ENCODE data around the gene ABLIM2. TPM values are rescaled to one million over a fixed set of nuclear protein-coding genes. Genes with fewer than 3 reads are reported as not detected.
A peak's percentile ranks its signal among the peaks of the same experiment; 100 is the strongest.

Gene ABLIM2
- total RNA-seq, 1 donor from 2014 or later: 5.2 TPM

GRCh38 chr4:8189551-8190466, 31.2 kb upstream of the ABLIM2 start:
- TF ChIP-seq CTCF (IDR thresholded peaks at IDR 0.05): no peak
- no peak overlapping the region for H3K4me3 ChIP-seq
- ATAC-seq: no peak
- H3K4me1 ChIP-seq: peaks cover 48% of the 10 kb centered on the region
- DNase-seq: peak; percentile 53
- H3K9me3 ChIP-seq: no peaks in the 10 kb centered on the region
- intact Hi-C loops (cut with DNase I): no loop called here
- H3K27me3 ChIP-seq (ENCODE audit: low read depth): no peaks in the 10 kb centered on the region
- peak overlapping the region; percentile 89 for H3K27ac ChIP-seq
- H3K36me3 ChIP-seq: no peaks in the 10 kb centered on the region

- DNase-seq: peak; percentile 82
- no peaks in the 10 kb centered on the region for H3K9me3 ChIP-seq
- intact Hi-C loops (cut with DNase I): no loop called here
- ATAC-seq: peak; percentile 82
- H3K27ac ChIP-seq: peak overlapping the region; percentile 56
- H3K27me3 ChIP-seq (ENCODE audit: low read depth): no peaks in the 10 kb centered on the region
- H3K4me3 ChIP-seq: no peak overlapping the region
- H3K36me3 ChIP-seq: no peaks in the 10 kb centered on the region
- TF ChIP-seq CTCF (IDR thresholded peaks at IDR 0.05): no peak
- H3K4me1 ChIP-seq: peaks cover 48% of the 10 kb centered on the region
Measured at GRCh38 chr4:8188743-8189550, 30.3 kb upstream of the ABLIM2 start.

- TF ChIP-seq CTCF (IDR thresholded peaks at IDR 0.05): no peak
- ATAC-seq: no peak
- H3K4me3 ChIP-seq: no peak overlapping the region
- DNase-seq: no peak
- H3K27me3 ChIP-seq (ENCODE audit: low read depth): no peaks in the 10 kb centered on the region
- intact Hi-C loops (cut with DNase I): no loop called here
- no peak overlapping the region for H3K27ac ChIP-seq
- no peaks in the 10 kb centered on the region for H3K9me3 ChIP-seq
- no peaks in the 10 kb centered on the region for H3K36me3 ChIP-seq
- peaks cover 56% of the 10 kb centered on the region for H3K4me1 ChIP-seq
Measured at GRCh38 chr4:8188085-8188484, 29.5 kb upstream of the ABLIM2 start.

- DNase-seq (no peak), ATAC-seq (no peak)
- no peaks in the 10 kb centered on the region for H3K27me3 ChIP-seq (ENCODE audit: low read depth)
- intact Hi-C loops (cut with DNase I): no loop called here
- no peak overlapping the region for H3K27ac ChIP-seq
- H3K4me3 ChIP-seq: no peak overlapping the region
- TF ChIP-seq CTCF (IDR thresholded peaks at IDR 0.05): no peak
- H3K4me1 ChIP-seq: peaks cover 55% of the 10 kb centered on the region
- H3K9me3 ChIP-seq: no peaks in the 10 kb centered on the region
- no peaks in the 10 kb centered on the region for H3K36me3 ChIP-seq
Measured at GRCh38 chr4:8185930-8186329, 27.3 kb upstream of the ABLIM2 start.

GRCh38 chr4:8185295-8185694, 26.7 kb upstream of the ABLIM2 start:
- no peak overlapping the region for H3K4me3 ChIP-seq
- DNase-seq: no peak
- no peak for ATAC-seq
- no peaks in the 10 kb centered on the region for H3K27me3 ChIP-seq (ENCODE audit: low read depth)
- intact Hi-C loops (cut with DNase I): no loop called here
- H3K36me3 ChIP-seq: no peaks in the 10 kb centered on the region
- H3K27ac ChIP-seq: no peak overlapping the region
- H3K4me1 ChIP-seq: peaks cover 49% of the 10 kb centered on the region
- no peak for TF ChIP-seq CTCF (IDR thresholded peaks at IDR 0.05)
- H3K9me3 ChIP-seq: no peaks in the 10 kb centered on the region

All from lower lobe of right lung (tissue), 2 donors.